ENCODE data around the gene TAS2R31. TPM values are rescaled to one million over a fixed set of nuclear protein-coding genes. Genes with fewer than 3 reads are reported as not detected.

TAS2R31 gene
- total RNA-seq, 4 donors from 2014 or later, result 0.59 to 30.8 (median 15.7) TPM

DNA sequence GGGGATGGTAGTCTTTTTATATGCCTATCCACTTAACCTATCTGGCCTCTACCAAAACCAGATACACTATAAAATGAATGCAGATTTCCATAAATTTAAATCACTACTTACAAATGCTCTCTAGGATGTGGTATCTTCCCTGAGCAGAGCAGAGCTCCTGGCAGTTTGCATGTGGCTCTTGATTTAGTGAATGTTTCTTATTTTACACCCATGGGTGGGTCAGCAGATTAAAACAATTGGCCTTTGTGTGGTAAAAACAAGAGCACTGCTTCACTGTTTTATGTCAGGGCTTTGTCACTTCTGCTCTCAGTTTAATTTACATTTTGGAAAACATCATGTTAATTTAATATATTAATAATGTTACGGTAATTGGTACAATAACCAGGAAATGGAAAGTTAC, 14.3 kb downstream of the TAS2R31 start:
- no peak overlapping the region for H3K27ac ChIP-seq
- H3K4me3 ChIP-seq, result no peak overlapping the region
- H3K4me1 ChIP-seq, result no peaks in the 10 kb centered on the region
- H3K36me3 ChIP-seq, result no peaks in the 10 kb centered on the region
- DNase-seq, result no peak
- H3K9me3 ChIP-seq, result no peaks in the 10 kb centered on the region
- intact Hi-C loops (cut with DNase I; ENCODE audit: low total_unique reads), result no loop called here
- H3K27me3 ChIP-seq, result no peaks in the 10 kb centered on the region
- TF ChIP-seq, protein P1, sequence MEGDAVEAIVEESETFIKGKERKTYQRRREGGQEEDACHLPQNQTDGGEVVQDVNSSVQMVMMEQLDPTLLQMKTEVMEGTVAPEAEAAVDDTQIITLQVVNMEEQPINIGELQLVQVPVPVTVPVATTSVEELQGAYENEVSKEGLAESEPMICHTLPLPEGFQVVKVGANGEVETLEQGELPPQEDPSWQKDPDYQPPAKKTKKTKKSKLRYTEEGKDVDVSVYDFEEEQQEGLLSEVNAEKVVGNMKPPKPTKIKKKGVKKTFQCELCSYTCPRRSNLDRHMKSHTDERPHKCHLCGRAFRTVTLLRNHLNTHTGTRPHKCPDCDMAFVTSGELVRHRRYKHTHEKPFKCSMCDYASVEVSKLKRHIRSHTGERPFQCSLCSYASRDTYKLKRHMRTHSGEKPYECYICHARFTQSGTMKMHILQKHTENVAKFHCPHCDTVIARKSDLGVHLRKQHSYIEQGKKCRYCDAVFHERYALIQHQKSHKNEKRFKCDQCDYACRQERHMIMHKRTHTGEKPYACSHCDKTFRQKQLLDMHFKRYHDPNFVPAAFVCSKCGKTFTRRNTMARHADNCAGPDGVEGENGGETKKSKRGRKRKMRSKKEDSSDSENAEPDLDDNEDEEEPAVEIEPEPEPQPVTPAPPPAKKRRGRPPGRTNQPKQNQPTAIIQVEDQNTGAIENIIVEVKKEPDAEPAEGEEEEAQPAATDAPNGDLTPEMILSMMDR (IDR thresholded peaks at IDR 0.05), result no peak
- no peak for TF ChIP-seq POLR2A (IDR thresholded peaks at IDR 0.05)

DNA sequence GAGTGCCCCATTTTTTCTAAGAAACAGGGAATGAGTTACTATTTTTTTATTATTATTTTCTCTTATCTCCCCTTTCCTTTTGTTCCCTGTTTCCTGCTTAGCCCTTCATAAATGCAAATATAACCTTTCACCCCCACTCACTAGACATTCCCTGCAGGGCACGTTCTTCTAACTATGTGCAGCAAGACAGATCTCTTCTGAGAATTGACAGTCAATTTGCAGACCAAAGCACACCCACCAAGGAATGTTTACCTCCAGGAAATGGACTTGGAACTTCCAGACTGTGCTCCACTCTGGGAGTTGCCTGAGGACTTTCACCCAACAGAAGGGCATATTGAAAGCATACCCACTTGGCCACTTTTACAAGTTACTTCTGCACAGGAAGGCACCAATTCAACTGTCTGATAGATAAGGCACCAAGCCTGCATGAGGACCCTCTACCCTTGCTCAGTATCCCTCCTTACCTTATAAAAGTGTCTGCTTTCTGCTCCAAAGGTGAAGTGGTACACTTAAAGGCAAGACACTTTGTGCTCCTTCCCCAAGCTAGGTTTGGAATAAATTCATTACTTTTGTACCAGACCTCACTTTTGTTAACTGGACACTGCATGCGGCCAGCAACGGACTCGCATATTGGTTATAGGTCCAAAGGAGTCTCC, 15.3 kb downstream of the TAS2R31 start:
- DNase-seq, result no peak
- Histone ChIP-seq H3K27ac (no peak overlapping the region), H3K4me1 (no peaks in the 10 kb centered on the region), H3K4me3 (no peak overlapping the region), H3K36me3 (no peaks in the 10 kb centered on the region), H3K27me3 (no peaks in the 10 kb centered on the region), H3K9me3 (no peaks in the 10 kb centered on the region)
- intact Hi-C loops (cut with DNase I; ENCODE audit: low total_unique reads), result no loop called here
- no peak for TF ChIP-seq POLR2A (IDR thresholded peaks at IDR 0.05)
- TF ChIP-seq, protein P1 (IDR thresholded peaks at IDR 0.05), result no peak

DNA sequence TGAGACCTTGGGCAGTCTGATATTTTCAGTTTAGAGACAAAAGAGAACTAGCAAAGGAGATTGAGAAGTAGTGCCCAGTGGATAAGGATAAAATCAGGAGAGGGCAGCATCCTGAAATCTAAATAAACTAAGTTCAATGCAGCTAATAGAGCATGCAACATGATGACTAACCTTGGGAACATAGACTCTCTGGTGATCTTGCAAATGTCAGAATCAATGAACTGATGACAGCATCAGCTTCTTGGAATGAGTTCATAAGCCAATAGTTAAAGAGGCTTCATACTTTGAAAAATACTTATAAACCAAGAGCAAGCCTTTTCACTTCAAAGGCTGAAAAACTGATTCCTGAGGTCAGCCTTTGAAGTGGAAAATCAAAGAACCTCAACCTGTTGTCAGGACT, 17.0 kb downstream of the TAS2R31 start:
- DNase-seq, result no peak
- H3K9me3 ChIP-seq, result no peaks in the 10 kb centered on the region
- H3K4me3 ChIP-seq, result no peak overlapping the region
- intact Hi-C loops (cut with DNase I; ENCODE audit: low total_unique reads), result no loop called here
- no peaks in the 10 kb centered on the region for H3K36me3 ChIP-seq
- H3K4me1 ChIP-seq, result no peaks in the 10 kb centered on the region
- H3K27ac ChIP-seq, result no peak overlapping the region
- no peak for TF ChIP-seq POLR2A (IDR thresholded peaks at IDR 0.05)
- TF ChIP-seq, protein P1 (IDR thresholded peaks at IDR 0.05), result no peak
- H3K27me3 ChIP-seq, result no peaks in the 10 kb centered on the region

DNA sequence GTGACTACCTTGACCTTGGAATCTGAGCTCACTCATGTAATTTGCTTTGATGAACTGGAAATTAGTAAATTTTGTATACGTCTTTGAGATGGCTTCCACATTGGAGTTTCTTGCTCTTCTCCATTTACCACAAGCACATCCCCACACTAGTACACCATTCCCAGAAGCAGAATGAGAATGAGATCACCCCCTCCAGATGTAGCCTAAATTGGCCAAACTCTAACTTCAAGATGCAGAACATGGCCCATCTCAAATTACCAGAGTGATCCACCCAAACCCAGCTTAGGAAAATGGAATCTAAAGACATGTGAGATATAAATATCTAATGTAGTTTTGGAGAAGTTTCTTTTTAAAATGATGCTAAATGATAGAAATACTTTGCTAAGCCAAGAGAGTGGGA, 23.6 kb downstream of the TAS2R31 start:
- intact Hi-C loops (cut with DNase I; ENCODE audit: low total_unique reads), result no loop called here
- no peak for TF ChIP-seq POLR2A (IDR thresholded peaks at IDR 0.05)
- TF ChIP-seq, protein P1 (IDR thresholded peaks at IDR 0.05), result no peak
- Histone ChIP-seq H3K4me3 (no peak overlapping the region), H3K4me1 (no peaks in the 10 kb centered on the region), H3K27me3 (no peaks in the 10 kb centered on the region), H3K36me3 (peaks cover 0 to 6% of the 10 kb centered on the region in 2 donors), H3K9me3 (no peaks in the 10 kb centered on the region), H3K27ac (no peak overlapping the region)
- DNase-seq, result no peak

DNA sequence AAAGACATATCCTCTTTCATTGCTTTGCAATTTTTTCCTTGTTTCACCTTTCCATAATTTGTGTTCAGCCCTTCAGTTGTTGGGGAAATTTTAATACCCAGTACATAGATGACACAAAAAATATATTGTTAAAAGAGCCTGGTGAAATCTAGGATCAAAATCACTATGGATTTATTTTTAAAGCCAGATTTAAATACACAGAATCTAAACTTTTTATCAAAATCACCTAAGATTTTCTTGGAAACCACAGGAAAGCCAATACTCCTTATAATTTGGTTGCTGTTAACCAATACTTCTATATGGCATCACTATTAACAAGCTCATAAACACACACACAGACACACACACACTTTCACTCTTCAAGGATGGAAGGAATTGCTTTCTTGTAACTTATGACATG, 33.0 kb downstream of the TAS2R31 start, which contains the start of gene TAS2R20:
TAS2R20 (minus strand) TSS at position 101 of the 400 bp plus-strand sequence. CDS start 429 bp downstream, outside the sequence.
- no peak within 1 kb of the TSS for H3K4me3 ChIP-seq
- DNase-seq, result no peak
- intact Hi-C loops (cut with DNase I; ENCODE audit: low total_unique reads), result no loop called here
- no peaks in the 10 kb centered on the region for H3K27me3 ChIP-seq
- TF ChIP-seq, protein P1 (IDR thresholded peaks at IDR 0.05), result no peak
- no peak for TF ChIP-seq POLR2A (IDR thresholded peaks at IDR 0.05)
- no peaks in the 10 kb centered on the region for H3K4me1 ChIP-seq
- peaks cover 0 to 6% of the 10 kb centered on the region in 2 donors for H3K36me3 ChIP-seq
- H3K27ac ChIP-seq, result no peak within 1 kb of the TSS
- H3K9me3 ChIP-seq, result no peaks in the 10 kb centered on the region

Data from uterus (tissue), 4 donors.